NCI-H2029 (cell line): ENCODE measurements around the gene PCGF3.
"Not testable (repeated sequence)": the region's sequence is repeated elsewhere in the genome, so short reads cannot be mapped to it uniquely, and the experiment has no call there.

Source experiments
- DNase-seq: peaks from one replicate; lab custom pipeline; 2025; lab: John Stamatoyannopoulos, UW

The PCGF3 gene

DNA sequence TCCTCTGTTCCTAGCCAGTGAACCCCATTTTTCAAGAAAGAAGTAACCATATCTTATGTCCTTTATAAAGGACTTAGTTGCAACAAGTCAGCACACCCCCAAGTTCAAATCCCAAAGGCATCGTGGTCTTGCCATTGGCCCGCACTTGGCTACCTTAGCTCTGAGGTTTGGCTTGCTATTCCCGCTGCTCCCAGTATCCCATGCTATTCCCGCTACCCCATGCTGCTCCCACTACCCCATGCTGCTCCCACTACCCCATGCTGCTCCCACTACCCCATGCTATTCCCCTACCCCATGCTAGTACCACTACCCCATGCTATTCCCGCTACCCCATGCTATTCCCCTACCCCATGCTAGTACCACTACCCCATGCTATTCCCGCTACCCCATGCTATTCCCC, 37.4 kb upstream of the PCGF3 start:
- not testable (repeated sequence) for DNase-seq

DNA sequence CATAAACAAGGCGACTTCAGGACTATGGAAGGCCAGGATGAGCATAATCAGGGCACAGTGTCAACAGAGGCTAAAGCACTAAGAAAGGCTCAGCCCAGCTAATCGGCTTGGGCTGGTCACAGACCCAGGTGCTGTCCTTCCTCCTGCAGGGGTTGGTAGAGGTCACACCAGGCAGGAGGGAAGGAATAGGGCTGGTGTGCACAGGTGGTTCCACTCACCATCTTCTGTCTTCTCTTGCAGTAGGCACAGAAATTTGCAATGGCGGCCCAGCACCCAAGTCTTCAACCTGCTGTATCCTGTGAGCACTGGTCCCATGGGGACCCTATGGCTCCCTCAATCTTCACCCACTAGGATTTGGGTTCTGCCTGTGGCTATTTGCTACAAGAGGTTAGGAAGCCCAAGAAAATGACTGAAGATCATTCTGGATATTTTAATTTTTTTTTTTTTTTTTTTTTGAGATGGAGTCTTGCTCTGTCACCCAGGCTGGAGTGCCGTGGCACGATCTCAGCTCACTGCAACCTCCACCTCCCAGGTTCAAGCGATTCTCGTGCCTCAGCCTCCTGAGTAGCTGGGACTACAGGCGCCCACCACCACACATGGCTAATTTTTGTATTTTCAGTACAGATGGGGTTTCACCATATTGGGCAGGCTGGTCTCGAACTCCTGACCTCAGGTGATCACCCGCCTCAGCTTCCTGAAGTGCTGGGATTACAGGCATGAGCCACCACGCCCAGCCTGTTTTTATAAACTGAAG, 35.6 kb upstream of the PCGF3 start:
- not testable (repeated sequence) for DNase-seq

DNA sequence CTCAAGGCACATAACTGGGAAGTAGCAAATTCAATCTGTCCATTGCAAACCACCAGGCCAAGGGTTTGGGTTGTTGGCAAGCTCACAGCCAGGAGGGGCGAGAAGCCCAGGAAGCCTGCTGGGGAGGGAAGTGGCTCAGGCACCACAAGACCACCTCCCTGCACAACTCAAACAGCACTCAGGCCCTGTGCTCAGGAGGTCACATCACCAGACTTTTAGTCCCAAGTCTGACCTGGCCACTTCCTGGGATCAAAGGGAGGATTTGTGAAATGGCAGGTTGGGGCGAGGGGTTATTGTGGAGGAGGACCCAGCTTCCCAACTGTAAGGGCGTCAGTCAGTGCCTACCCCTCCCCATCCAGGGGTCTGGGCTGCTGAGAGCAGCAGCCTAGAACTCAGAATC, 33.9 kb upstream of the PCGF3 start:
- no peak for DNase-seq

DNA sequence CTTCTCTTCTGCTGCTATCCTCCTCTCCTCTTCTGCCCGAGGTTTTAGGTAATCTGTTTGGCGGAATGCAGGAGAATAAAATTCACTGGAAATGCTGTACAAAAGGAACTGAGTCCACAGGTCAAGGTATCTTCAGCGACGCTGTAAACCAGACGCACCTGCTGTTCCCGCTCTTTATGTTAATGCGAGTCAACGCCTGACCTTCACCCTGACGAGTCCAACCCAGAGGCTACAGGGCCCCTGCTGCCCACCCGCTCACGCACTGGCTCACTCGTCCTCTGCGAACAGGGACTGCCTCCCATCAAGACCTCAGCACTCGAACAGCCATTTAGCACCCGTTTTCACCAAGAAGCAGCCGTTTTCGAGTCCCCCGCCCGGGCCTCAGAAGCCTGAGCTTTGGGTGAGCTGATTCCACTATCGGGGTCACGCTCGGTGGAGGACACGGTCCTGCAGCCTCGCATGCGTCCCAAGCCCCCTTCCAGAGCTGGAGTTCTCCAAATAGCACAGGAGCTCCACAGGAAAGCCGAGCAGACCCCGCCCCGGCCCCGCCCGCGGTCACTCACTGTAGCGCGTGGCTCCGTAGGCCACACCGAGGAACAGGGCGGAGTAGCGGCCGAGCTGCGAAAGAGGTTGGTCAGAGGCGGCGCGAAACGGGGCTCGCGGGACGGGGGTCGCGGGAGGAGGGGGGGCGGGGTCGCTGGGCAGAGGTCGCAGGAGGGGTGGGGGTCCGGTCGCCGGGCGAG, 32.1 kb upstream of the PCGF3 start:
- no peak for DNase-seq

DNA sequence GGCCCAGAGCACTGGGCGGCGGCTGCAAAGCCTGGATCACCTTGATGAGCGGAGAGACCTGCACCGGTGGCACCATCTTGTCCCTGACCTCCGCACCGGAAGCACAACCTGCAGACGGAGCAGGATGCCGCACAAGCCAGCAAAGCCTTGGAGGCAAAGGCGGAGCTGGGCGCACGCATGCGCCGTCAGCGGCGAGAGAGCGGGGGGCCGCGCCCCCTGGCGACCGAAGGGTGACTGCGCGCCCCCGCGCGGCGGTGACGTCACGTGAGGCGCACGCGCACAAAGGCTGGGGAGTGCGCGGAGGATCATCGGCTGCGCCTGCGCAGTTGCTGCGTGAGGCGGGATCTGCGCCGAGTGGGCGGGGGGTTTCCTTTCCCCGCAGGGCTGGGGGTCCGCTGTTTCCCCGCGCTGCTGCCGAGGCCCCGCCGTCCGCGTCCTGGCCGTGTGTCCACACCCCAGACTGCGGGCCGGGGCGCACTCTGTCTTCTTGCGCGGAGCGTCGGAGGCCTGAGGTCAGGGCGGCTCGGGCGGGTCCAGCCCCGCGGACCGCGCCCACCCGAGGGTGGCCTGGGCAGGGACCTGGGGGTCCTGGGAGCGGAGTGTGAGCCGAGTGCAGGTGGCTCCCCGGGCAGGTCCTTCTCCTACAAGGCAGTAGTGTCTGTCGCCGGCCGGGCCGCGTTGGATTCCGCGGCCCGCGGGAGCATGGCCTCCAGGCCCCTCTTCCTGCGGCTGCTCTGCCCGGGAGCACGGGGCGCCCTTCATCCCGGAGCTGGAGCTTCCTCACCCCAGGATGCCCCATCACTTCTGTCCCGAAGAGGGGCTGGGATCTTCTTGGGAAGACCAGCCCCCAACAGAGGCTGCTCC, 31.2 kb upstream of the PCGF3 start, which contains the start of the genes ATP5ME and MYL5:
ATP5ME (minus strand) TSS at position 105 of the 864 bp plus-strand sequence; CDS start at position 76, 29 bp downstream.
MYL5 (plus strand) TSS at position 371 of the 864 bp plus-strand sequence. CDS start 3,485 bp downstream, outside the sequence.
- DNase-seq = peak; percentile 94

DNA sequence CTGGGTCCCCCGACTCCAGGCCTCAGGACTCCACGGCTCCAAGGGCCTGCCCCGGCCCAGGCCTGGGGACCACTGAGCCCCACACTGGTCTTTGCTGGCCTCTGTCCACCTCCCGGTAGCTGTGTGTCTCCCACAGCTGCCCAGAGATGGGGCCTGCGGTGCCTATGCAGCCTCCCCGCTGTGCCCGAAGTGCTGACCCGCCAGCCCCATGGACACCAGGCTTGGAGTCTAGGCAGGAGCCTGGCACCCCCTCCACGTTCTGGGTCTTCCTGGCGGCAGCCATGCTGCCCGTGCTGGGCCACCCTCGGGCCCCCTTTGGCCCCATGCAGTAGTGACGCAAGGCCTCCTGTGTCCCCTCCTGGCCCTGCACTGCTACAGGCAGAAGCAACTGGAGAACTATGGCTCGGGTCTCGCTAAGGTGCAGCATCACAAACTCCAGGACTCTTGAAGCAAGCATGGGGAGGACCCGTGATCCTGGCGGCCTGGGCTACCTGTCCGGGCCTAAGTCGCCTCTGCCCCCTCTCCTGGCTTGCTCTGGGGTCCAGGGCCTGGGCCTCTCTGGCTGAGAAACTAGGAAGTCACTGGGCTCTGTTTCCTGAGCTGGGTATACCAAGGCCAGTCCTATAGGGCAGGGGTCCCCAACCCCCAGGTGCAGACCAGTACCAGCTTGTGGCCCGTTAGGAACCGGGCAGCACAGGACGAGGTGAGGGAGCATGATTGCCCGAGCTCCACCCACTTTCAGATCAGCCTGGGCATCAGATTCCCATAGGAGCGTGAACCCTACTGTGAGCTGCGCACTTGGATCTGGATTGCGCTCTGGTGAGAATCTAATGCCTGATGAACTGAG, 30.4 kb upstream of the PCGF3 start:
- no peak for DNase-seq

DNA sequence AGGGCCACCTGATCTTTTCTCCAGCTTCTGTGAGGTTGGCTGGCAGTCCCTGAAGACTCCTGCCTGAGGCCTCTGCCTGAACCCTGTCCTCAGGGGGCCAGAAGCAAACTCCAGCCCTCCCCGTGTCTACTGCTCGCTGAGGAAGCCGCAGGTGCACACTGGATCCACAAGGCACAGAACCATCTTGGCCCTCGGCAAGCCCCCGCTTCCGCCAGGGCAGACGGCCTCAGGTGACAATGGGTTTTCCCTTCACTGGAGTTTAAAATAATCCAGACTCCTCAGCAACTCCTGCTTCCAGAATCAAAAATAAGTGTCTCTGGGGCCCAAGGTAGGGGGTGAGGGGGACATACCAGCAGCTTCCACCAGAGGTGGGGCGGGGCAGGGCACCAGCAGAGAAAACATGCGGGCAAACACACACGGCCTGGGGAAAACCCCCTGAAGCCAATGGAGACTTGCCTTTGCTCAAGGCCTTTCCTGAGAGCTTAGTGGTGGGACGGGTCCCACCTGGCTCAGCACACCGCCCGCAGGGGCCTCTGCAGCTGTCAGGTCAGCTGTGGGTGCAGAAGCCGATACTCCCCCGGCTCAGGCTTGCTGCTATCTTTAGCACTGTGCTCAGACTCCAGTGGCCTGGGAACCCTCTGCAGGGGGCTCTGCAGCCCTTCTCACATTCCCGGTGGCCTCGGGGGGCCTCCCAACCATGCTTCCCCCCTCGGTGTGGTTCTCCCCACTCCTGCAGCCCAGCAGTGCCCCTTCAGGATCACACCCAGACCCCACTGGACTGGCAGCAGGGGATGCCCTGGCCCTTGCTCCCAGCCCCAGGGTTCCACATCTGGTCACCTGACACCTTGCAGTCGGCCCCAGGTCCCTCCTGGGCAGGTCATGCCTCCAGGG, 29.4 kb upstream of the PCGF3 start:
- no peak for DNase-seq

DNA sequence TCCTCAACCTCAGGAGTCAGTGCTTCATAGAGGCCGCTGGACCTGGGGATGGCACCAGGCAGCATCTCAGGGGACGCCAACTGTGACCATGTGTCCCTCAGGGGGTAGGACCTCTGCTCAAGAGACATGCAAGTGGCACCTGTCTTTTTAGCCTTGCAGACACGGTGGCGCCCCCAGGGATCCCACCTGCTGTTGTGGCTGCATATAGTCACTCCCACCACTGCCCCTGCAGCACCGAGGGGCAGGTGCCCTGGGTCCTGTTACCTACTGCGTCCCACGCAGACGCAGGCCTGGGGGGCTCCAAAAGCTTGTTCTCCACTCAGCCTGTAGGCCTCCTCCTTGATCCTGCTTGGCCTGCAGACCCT, 28.8 kb upstream of the PCGF3 start:
- DNase-seq = no peak

DNA sequence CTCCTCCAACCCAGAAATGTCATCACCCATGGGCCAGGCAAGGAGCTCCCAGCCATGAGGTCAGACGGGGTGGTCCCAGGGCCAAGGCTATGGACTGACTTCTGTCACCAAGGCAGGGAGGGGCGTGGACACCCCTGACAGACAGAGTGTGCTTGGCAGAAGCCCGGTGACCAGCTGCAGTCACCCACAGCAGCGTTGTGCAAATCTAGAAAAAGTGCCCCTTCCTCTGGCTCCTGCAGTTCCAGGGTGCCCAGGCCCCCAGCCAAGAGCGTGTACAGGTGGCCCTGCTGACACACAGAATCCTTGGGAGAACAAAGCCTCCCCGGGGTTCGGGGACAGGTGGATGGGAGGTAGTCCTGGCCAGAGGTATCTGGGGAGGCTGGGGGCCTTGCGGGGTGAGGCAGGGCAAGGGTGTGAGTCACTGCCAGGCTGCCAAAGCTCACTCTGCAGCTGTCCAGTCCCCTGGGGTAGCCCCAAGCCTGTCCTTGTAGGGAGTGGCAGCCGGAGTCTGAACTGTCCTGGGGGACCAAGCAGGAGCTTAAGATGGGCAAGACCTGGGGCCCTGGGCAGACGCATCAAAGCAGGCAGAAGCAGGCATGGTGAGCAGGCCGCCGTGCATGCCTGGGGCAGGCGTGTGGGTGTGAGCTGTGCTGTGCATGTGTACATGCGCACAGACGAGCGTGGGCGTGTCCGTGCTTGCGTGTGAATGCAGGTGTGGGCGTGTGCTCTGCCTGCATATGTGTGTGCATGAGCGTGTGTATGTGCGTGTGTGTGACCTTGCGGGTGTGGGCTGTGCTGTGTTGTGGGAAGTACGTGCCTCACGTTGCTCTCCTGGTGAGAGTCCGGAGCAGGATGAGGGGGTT, 28.0 kb upstream of the PCGF3 start:
- peak; percentile 38 for DNase-seq

DNA sequence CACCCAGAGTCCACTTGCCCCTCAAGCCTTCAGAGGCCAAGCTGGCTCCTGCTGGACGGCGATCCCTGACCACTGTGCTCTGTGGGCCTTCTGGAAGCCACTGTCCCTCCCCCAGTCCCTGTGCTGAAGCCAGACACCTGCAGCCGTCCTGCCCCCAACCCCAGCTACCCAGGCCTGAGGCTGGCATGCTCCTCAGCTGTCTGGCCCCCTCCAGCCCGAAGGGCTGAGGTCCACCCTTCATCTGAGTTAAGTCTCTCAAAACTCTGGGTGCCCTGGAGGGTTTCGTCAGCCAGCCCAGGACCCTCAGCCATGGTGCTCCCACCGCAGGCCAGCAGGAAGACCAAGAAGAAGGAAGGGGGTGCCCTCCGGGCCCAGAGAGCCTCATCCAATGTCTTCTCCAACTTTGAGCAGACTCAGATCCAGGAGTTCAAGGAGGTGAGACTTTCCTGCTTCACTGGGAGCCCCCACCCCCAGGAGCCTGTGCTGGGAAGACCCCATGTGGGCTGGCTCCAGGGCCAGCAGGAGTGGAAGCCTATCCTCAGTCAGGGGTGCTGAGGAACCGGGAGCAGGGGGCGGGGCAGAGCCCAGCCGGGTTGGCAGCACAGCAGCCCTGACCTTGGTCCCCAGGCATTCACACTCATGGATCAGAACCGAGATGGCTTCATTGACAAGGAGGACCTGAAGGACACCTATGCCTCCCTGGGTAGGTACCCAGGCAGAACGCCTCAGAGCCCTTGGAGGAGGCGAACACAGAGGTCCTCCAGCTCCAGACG, 27.1 kb upstream of the PCGF3 start:
- no peak for DNase-seq

DNA sequence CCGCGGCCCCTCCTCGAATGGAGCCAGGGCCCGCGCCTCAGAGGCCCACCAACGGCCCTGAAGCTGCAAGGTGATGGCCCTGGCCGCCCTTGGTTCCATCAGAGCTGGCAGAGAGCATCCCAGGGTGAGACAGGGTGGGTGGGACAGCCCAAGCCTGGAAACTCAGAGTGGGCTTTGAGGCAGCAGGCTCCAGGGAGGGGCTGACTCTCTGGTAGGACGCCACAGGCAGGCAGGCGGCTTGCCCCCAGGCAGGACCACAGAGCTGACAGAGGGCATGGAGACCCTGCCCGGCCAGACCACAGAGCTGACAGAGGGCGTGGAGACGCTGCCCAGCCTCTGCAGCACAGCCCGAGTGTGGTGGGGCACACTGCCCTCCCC, 26.5 kb upstream of the PCGF3 start:
- DNase-seq = no peak

DNA sequence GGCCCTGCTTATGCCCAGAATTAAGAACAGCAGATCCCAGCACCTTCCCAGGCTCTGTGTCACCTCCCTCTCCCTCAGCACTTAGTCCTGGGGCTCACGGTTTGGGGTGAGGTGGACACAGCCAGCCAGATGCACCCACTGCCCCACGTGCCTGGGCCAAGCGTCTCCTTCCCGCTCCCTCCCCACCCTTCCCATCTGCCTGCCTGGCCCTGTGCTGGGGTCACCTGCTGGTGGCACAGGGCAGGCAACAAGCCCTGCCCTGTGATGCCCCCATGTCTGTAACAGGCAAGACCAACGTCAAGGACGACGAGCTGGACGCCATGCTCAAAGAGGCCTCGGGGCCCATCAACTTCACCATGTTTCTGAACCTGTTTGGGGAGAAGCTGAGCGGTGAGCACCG, 26.0 kb upstream of the PCGF3 start:
- DNase-seq = no peak

DNA sequence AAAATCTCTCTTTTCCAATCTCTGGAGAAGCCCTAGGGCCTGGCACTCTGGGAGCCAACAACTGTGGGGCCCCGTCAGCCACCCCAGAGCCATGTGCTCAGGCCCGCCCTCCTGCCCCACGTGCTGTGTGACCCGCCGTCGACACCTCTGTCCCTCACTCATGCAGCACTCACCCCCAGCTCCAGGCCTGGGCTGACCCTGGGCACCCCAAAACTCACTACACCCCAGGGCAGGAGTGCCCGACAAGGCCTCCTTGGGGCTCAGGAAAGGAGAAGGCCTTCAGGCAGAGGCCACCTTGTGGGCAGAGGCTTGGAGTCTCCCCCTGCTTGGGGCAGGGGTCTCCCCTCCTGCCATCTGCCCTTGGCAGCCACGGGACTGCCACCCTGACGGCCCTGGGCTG, 25.5 kb upstream of the PCGF3 start:
- no peak for DNase-seq

DNA sequence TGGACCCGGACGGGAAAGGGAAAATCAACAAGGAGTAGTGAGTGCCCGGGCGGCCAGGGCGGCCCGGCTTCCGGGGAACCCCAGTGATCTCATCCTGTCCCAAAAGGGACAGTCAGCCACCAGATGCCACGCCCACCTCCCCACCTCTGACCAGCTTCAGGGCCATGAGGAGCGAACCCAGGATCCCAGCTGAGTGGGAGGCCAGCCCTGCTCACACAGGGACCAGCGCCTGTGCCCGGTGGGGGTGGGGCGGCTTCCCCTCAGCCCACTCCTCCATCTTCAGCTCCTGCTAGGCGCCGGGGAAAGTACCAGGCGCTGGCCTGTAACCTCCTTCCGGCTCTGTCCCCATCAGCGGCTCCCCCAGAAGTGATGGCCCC, 25.1 kb upstream of the PCGF3 start:
- DNase-seq = no peak

DNA sequence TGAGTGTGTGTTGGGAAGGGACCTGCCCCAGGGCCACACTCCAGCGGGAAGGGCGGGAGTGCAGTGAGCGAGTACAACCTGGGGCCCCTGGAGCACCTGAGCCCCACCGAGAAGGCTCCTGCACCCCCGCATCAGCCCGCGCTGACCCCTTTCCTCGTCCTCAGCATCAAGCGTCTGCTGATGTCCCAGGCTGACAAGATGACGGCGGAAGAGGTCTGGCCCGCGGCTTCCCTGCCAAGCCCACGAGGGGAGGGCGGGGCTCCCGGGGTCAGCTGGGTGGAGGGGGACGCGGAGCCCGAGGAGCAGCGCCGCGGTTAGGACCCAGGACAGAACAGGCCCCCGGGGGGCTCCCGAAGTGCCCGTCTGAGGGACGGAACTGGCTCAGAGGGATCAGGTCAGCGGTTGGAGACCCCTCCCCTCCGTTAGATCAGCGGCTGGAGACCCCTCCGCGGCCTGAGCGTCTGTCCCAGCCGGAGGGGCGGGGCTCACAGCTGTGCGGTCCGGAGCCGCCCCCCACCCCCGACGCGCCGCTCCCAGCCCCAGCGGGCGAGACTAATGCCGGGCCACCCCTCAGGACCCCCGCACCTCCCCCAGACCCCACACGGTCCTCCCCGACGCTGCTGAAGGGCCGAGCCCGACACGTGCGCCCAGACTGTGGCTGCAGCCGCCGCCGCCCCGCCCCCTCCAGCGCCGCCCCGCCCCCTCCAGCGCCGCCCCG, 24.5 kb upstream of the PCGF3 start:
- no peak for DNase-seq

DNA sequence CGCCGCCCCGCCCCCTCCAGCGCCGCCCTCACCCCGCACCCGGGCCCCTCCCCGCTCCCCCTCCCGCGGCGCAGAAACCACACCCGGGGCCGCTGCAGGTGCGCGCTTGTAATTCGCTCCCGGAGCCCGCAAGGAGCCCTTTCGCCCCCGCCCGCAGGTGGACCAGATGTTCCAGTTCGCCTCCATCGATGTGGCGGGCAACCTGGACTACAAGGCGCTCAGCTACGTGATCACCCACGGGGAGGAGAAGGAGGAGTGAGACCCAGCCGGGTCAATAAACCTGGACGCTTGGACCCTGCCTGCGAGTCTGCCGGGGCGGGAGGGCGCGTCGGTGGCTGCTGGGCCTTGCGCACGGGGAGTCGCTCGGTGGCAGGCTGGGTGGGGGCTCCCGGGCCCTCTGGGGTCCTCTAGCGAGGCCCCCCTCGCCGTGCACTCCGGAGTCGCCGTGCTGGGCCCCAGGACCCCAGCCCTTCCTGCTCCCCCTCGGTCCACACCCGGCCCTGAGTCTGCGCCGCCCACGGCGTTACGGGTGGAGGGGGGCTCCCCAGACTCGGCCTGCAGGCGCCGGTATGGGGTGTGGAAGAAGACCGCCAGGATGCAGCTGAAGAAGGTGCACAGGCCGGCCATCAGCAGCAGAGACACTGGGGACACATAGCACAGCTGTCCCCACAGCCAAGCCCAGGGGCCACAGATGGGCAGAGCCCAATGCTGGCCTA, 23.7 kb upstream of the PCGF3 start:
- DNase-seq = peak; percentile 57

DNA sequence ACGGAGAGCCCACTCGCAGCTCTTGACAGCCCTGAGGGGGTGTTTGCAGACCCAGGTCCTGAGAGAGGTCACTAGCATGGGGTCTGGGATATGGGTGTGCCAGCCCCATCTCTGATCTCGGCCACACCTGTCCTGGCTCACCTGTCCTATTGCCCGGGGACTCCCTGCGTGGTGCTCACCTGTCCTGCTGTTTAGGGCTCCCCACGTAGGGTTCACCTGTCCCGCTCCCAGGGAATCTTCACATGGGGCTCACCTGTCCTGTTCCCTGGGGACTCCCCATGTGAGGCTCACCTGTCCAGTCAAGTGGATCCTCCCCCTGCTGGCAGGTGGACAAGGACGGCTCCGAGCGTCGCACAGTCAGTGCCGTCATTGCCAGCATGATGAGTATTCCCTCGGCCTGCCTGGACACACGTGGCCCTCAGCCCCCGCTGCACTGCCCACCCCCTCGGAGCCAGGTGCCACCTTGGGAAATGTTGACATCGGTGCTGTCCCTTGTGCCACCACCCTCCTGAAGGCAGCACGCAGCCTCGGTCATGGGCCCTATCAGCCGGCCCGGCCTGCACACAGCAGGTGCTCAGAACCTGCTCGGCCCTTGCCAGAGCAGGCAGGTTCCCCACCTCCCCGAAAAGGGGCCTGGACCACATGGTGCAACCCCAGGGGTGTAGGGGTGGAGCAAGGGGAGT, 23.0 kb upstream of the PCGF3 start:
- DNase-seq = peak; percentile 40
